ENCODE measurements around the gene UBE2E2.

- TF ChIP-seq ZNF565 (CRISPR knock-in tag; conservative IDR thresholded peaks at IDR 0.05; ENCODE audit: low read depth) (no peak), PPARA (CRISPR knock-in tag; IDR thresholded peaks at IDR 0.05; ENCODE audit: borderline replicate concordance) (no peak), PATZ1 (CRISPR knock-in tag; IDR thresholded peaks at IDR 0.05; ENCODE audit: borderline replicate concordance) (no peak), ZC3H10 (CRISPR knock-in tag; IDR thresholded peaks at IDR 0.05) (no peak), CREB5 (CRISPR knock-in tag; IDR thresholded peaks at IDR 0.05; ENCODE audit: low read depth) (no peak), TCF4 (CRISPR knock-in tag; IDR thresholded peaks at IDR 0.05; ENCODE audit: borderline replicate concordance) (no peak), ESRRG (CRISPR knock-in tag; IDR thresholded peaks at IDR 0.05) (no peak), ZFP30 (CRISPR knock-in tag; IDR thresholded peaks at IDR 0.05) (no peak), TOX (CRISPR knock-in tag; IDR thresholded peaks at IDR 0.05; ENCODE audit: borderline replicate concordance) (no peak), RARB (CRISPR knock-in tag; IDR thresholded peaks at IDR 0.05) (no peak), ZFP3 (CRISPR knock-in tag; IDR thresholded peaks at IDR 0.05) (no peak), POU6F1 (CRISPR knock-in tag; IDR thresholded peaks at IDR 0.05; ENCODE audit: borderline replicate concordance, low read depth) (no peak), ARNTL (CRISPR knock-in tag; IDR thresholded peaks at IDR 0.05; ENCODE audit: borderline replicate concordance, low read depth) (no peak), ISL1 (CRISPR knock-in tag; IDR thresholded peaks at IDR 0.05) (no peak)
These were observed 31.1 kb upstream of the UBE2E2 start for GRCh38 chr3:23172059-23172458.
